CD14-positive monocyte (primary cell): ENCODE data around the gene PHF5A. TPM values are rescaled to one million over a fixed set of nuclear protein-coding genes. Genes with fewer than 3 reads are reported as not detected.

Source experiments
- DNase-seq, 3 donors: peaks; one replicate each; pipeline ENCODE4 v3.0.0-alpha.2; 2011 to 2022
- H2AFZ ChIP-seq: 2 replicates; pipeline ENCODE4 v1.6.0; 2012; ENCODE audit warnings: mild to moderate bottlenecking, low read depth, low read length, inconsistent platforms; ENCODE audit not compliant: insufficient read depth, poor library complexity, severe bottlenecking
- H3K27ac ChIP-seq, 2 donors: 1 replicate in 1 of 2; 2 replicates in 1 of 2; pipeline ENCODE4 v1.5.1; 2012 to 2013; ENCODE audit warnings: low read length in 2 of 2, control low read depth in 1 of 2, inconsistent platforms in 1 of 2, low read depth in 1 of 2, mild to moderate bottlenecking in 1 of 2
- H3K27me3 ChIP-seq, 2 donors: one replicate each; pipeline versions ENCODE4 v1.6.0 to v1.6.1; 2011 to 2013; ENCODE audit warnings: low read length in 2 of 2; ENCODE audit not compliant: control insufficient read depth in 2 of 2, insufficient read depth in 2 of 2
- H3K36me3 ChIP-seq, 2 donors: replicated peaks in 1 of 2; 1 replicate in 1 of 2; 2 replicates in 1 of 2; pipeline versions ENCODE4 v1.5.1 to v1.6.1; 2012 to 2013; ENCODE audit warnings: low read length in 2 of 2, control low read depth in 1 of 2, inconsistent platforms in 1 of 2, mild to moderate bottlenecking in 1 of 2; ENCODE audit not compliant: insufficient read depth in 2 of 2, control insufficient read depth in 1 of 2
- H3K4me1 ChIP-seq, 2 donors: 1 replicate in 1 of 2; 2 replicates in 1 of 2; pipeline versions ENCODE4 v1.5.1 to v1.6.1; 2012 to 2013; ENCODE audit warnings: low read length in 2 of 2, control low read depth in 1 of 2, inconsistent platforms in 1 of 2, mild to moderate bottlenecking in 1 of 2, moderate library complexity in 1 of 2; ENCODE audit not compliant: insufficient read depth in 2 of 2, control insufficient read depth in 1 of 2
- H3K4me2 ChIP-seq: replicated peaks from 2 replicates; pipeline ENCODE3; 2012; ENCODE audit warnings: low read length, moderate library complexity, mild to moderate bottlenecking; ENCODE audit not compliant: poor library complexity, severe bottlenecking; ENCODE audit errors: extremely low read depth
- H3K4me3 ChIP-seq, 3 experiments: fragments of 200-600 bp in 1 of 3; sonication (generic) in 1 of 3; replicated peaks in 1 of 3; 1 replicate in 2 of 3; 2 replicates in 1 of 3; pipeline ENCODE4 v1.5.1; 2011 to 2013; ENCODE audit warnings: low read length in 3 of 3, mild to moderate bottlenecking in 3 of 3, control low read depth in 2 of 3, low read depth in 2 of 3, inconsistent platforms in 1 of 3, moderate library complexity in 1 of 3
- H3K79me2 ChIP-seq: 2 replicates; pipeline ENCODE4 v1.6.0; 2012; ENCODE audit warnings: mild to moderate bottlenecking, control low read depth, inconsistent platforms, low read length, moderate library complexity; ENCODE audit not compliant: insufficient read depth
- H3K9ac ChIP-seq: 2 replicates; pipeline ENCODE4 v1.6.0; 2017; ENCODE audit warnings: low read length, mild to moderate bottlenecking; ENCODE audit not compliant: insufficient read depth, poor library complexity, severe bottlenecking
- H3K9me3 ChIP-seq, 2 donors: replicated peaks in 1 of 2; 1 replicate in 1 of 2; 2 replicates in 1 of 2; pipeline versions ENCODE4 v1.5.1 to v1.6.1; 2012 to 2013; ENCODE audit warnings: low read length in 2 of 2, control low read depth in 1 of 2; ENCODE audit not compliant: control insufficient read depth in 1 of 2, insufficient read depth in 1 of 2
- H4K20me1 ChIP-seq: 2 replicates; pipeline ENCODE4 v1.6.0; 2012; ENCODE audit warnings: mild to moderate bottlenecking, low read length, control low read depth, moderate library complexity; ENCODE audit not compliant: insufficient read depth
- H3K27ac Mint-ChIP-seq, 7 donors: one replicate each; pipeline ENCODE4 v1.8.0; 2020; ENCODE audit warnings: mild to moderate bottlenecking in 7 of 7, mixed read lengths in 7 of 7, moderate library complexity in 6 of 7, inconsistent platforms in 2 of 7
- H3K27me3 Mint-ChIP-seq, 3 donors: one replicate each; pipeline ENCODE4 v1.8.0; 2021 to 2022; ENCODE audit warnings: low read depth in 3 of 3, mild to moderate bottlenecking in 3 of 3, mixed read lengths in 3 of 3, moderate library complexity in 3 of 3, inconsistent platforms in 1 of 3
- H3K36me3 Mint-ChIP-seq, 2 donors: one replicate each; pipeline ENCODE4 v1.8.0; 2020; ENCODE audit warnings: mixed read lengths in 2 of 2, inconsistent platforms in 1 of 2, mild to moderate bottlenecking in 1 of 2
- H3K4me1 Mint-ChIP-seq: one replicate; pipeline ENCODE4 v1.8.0; 2020; ENCODE audit warnings: mild to moderate bottlenecking, mixed read lengths
- H3K4me3 Mint-ChIP-seq, 2 donors: one replicate each; pipeline ENCODE4 v1.8.0; 2020; ENCODE audit warnings: mild to moderate bottlenecking in 2 of 2, mixed read lengths in 2 of 2, moderate library complexity in 1 of 2
- H3K9me3 Mint-ChIP-seq, 7 donors: one replicate each; pipeline ENCODE4 v1.8.0; 2020 to 2022; ENCODE audit warnings: mixed read lengths in 7 of 7, mild to moderate bottlenecking in 6 of 7, moderate library complexity in 6 of 7, inconsistent platforms in 2 of 7
- CTCF ChIP-seq: fragments of 200-600 bp; IDR thresholded peaks from one replicate; pipeline ENCODE4 v1.8.0; 2022; ENCODE audit warnings: antibody characterized with exemption, mild to moderate bottlenecking
- WGBS: methylation state at CpG from one replicate; pipeline ENCODE4 v1.1.5; 2013; ENCODE audit warnings: missing lambda C conversion rate; ENCODE audit not compliant: insufficient coverage; 5-methylcytosine and 5-hydroxymethylcytosine counted together
- intact Hi-C, 2 donors: fragments of 100-400 bp; cut with micrococcal nuclease; formaldehyde crosslinking; loops; one replicate each; pipeline versions ENCODE4 v1.15.0 to v1.15.1; 2023
- polyA plus RNA-seq, 3 donors: library from polyadenylated mRNA; depleted of rRNA in 1 of 3; unstranded in 2 of 3; stranded (reverse) in 1 of 3; fragments of 300-500 nt in 2 of 3; fragments of >200 nt in 1 of 3; fragmentation: Illumina TruSeq in 2 of 3; gene quantifications; 1 replicate in 2 of 3; 2 replicates in 1 of 3; pipeline ENCODE4 v1.2.3, GENCODE V29; 2012 to 2021

PHF5A gene
- polyA plus RNA-seq, 3 donors, result 22.0 to 31.3 (median 26.3) TPM

GRCh38 chr22:41491374-41492100, 23.0 kb upstream of the PHF5A start:
- Histone ChIP-seq H3K9ac (no peak overlapping the region), H3K4me1 (no peaks in the 10 kb centered on the region), H3K36me3 (peaks cover 0 to 52% of the 10 kb centered on the region in 2 donors), H3K4me2 (no peak overlapping the region), H2AFZ (no peak overlapping the region), H3K79me2 (peaks cover 93% of the 10 kb centered on the region), H3K27me3 (no peaks in the 10 kb centered on the region), H3K9me3 (no peaks in the 10 kb centered on the region), H4K20me1 (peaks cover 93% of the 10 kb centered on the region), H3K27ac (no peak overlapping the region), H3K4me3 (no peak overlapping the region)
- Mint-ChIP-seq H3K27me3 (no peaks in the 10 kb centered on the region), H3K36me3 (peaks cover 26 to 57% of the 10 kb centered on the region in 2 donors), H3K4me3 (no peak overlapping the region), H3K9me3 (no peaks in the 10 kb centered on the region), H3K4me1 (peaks cover 6% of the 10 kb centered on the region), H3K27ac (peak overlapping the region in 2 of 7 donors; percentile 22 to 78)
- no peak for DNase-seq
- whole genome bisulfite sequencing, result no CpG with 5 or more reads among the region's 5 CpGs
- intact Hi-C loops, result no loop called here
- TF ChIP-seq CTCF, result no peak

GRCh38 chr22:41488596-41489385, 20.3 kb upstream of the PHF5A start:
- 95% methylated on average over 3 of the region's 3 CpGs for WGBS
- peaks cover 26 to 44% of the 10 kb centered on the region in 2 donors for H3K36me3 Mint-ChIP-seq
- Histone ChIP-seq H3K36me3 (peaks cover 0 to 28% of the 10 kb centered on the region in 2 donors), H4K20me1 (peaks cover 94% of the 10 kb centered on the region), H2AFZ (no peak overlapping the region), H3K9me3 (no peaks in the 10 kb centered on the region), H3K4me3 (no peak overlapping the region), H3K27ac (no peak overlapping the region), H3K27me3 (no peaks in the 10 kb centered on the region), H3K4me2 (no peak overlapping the region), H3K9ac (no peak overlapping the region), H3K79me2 (peaks cover 93% of the 10 kb centered on the region), H3K4me1 (peaks cover 0 to 3% of the 10 kb centered on the region in 2 donors)
- no peaks in the 10 kb centered on the region for H3K27me3 Mint-ChIP-seq
- no peak overlapping the region for H3K4me3 Mint-ChIP-seq
- intact Hi-C loops, result no loop called here
- H3K27ac Mint-ChIP-seq, result peak overlapping the region in 3 of 7 donors; percentile 16 to 83 (median 44)
- no peaks in the 10 kb centered on the region for H3K9me3 Mint-ChIP-seq
- no peak for DNase-seq
- H3K4me1 Mint-ChIP-seq, result peaks cover 14% of the 10 kb centered on the region
- TF ChIP-seq CTCF, result no peak
